ENCODE data around the gene TMEM205.
"Not testable (repeated sequence)": the region's sequence is repeated elsewhere in the genome, so short reads cannot be mapped to it uniquely, and the experiment has no call there.

- not testable (repeated sequence) for TF ChIP-seq TOX (CRISPR knock-in tag; IDR thresholded peaks at IDR 0.05; ENCODE audit: borderline replicate concordance); PATZ1 (CRISPR knock-in tag; IDR thresholded peaks at IDR 0.05; ENCODE audit: borderline replicate concordance); GLIS3 (CRISPR knock-in tag; IDR thresholded peaks at IDR 0.05); ESRRG (CRISPR knock-in tag; IDR thresholded peaks at IDR 0.05); TCF4 (CRISPR knock-in tag; IDR thresholded peaks at IDR 0.05; ENCODE audit: borderline replicate concordance); ZFP30 (CRISPR knock-in tag; IDR thresholded peaks at IDR 0.05); SNAI2 (CRISPR knock-in tag; IDR thresholded peaks at IDR 0.05); OSR1 (CRISPR knock-in tag; IDR thresholded peaks at IDR 0.05); RARB (CRISPR knock-in tag; IDR thresholded peaks at IDR 0.05); ZNF70 (CRISPR knock-in tag; IDR thresholded peaks at IDR 0.05); CSRNP3 (CRISPR knock-in tag; IDR thresholded peaks at IDR 0.05); PPARA (CRISPR knock-in tag; IDR thresholded peaks at IDR 0.05; ENCODE audit: borderline replicate concordance); ZNF565 (CRISPR knock-in tag; conservative IDR thresholded peaks at IDR 0.05; ENCODE audit: low read depth)
Observed at GRCh38 chr19:11333838-11334237, 12.2 kb downstream of the TMEM205 start.
